ENCODE measurements around the gene VCPKMT. TPM values are rescaled to one million over a fixed set of nuclear protein-coding genes. Genes with fewer than 3 reads are reported as not detected.

Gene VCPKMT
- total and polyA plus RNA-seq, 7 donors, result 3.5 to 12.2 (median 8.3) TPM

- TF ChIP-seq POLR2A (IDR thresholded peaks at IDR 0.05) (no peak), CTCF (IDR thresholded peaks at IDR 0.05) (no peak), EP300 (IDR thresholded peaks at IDR 0.05) (no peak), POLR2AphosphoS5 (IDR thresholded peaks at IDR 0.05) (no peak)
- Histone ChIP-seq H3K9me3 (no peaks in the 10 kb centered on the region), H3K4me1 (no peaks in the 10 kb centered on the region), H3K27ac (no peak overlapping the region), H3K4me3 (no peak overlapping the region), H3K27me3 (no peaks in the 10 kb centered on the region), H3K36me3 (no peaks in the 10 kb centered on the region)
- WGBS, 2 donors, result 38 to 69% methylated on average over 4 of the region's 4 CpGs
- intact Hi-C loops (cut with DNase I), result no loop called here
- no peak for DNase-seq
Observed at GRCh38 chr14:50099335-50099734, 17.0 kb downstream of the VCPKMT start.

GRCh38 chr14:50095895-50096294, 20.5 kb downstream of the VCPKMT start:
- H3K27ac ChIP-seq, result no peak overlapping the region
- 31 to 62% methylated on average over 1 of the region's 1 CpG for WGBS, 2 donors
- H3K9me3 ChIP-seq, result no peaks in the 10 kb centered on the region
- H3K4me1 ChIP-seq, result no peaks in the 10 kb centered on the region
- intact Hi-C loops (cut with DNase I), result no loop called here
- H3K36me3 ChIP-seq, result no peaks in the 10 kb centered on the region
- no peak for TF ChIP-seq EP300 (IDR thresholded peaks at IDR 0.05)
- no peak for TF ChIP-seq CTCF (IDR thresholded peaks at IDR 0.05)
- no peak for TF ChIP-seq POLR2AphosphoS5 (IDR thresholded peaks at IDR 0.05)
- no peaks in the 10 kb centered on the region for H3K27me3 ChIP-seq
- no peak overlapping the region for H3K4me3 ChIP-seq
- DNase-seq, result no peak

GRCh38 chr14:50094056-50094755, 22.2 kb downstream of the VCPKMT start:
- H3K27me3 ChIP-seq, result no peaks in the 10 kb centered on the region
- no peaks in the 10 kb centered on the region for H3K9me3 ChIP-seq
- no peak overlapping the region for H3K27ac ChIP-seq
- intact Hi-C loops (cut with DNase I), result no loop called here
- TF ChIP-seq POLR2A (IDR thresholded peaks at IDR 0.05) (no peak), EP300 (IDR thresholded peaks at IDR 0.05) (no peak), CTCF (IDR thresholded peaks at IDR 0.05) (no peak), POLR2AphosphoS5 (IDR thresholded peaks at IDR 0.05) (no peak)
- no peaks in the 10 kb centered on the region for H3K4me1 ChIP-seq
- 91 to 96% methylated on average over 11 of the region's 11 CpGs for WGBS, 2 donors
- no peaks in the 10 kb centered on the region for H3K36me3 ChIP-seq
- DNase-seq, result no peak
- no peak overlapping the region for H3K4me3 ChIP-seq

- H3K27ac ChIP-seq, result no peak overlapping the region
- no peaks in the 10 kb centered on the region for H3K9me3 ChIP-seq
- no peaks in the 10 kb centered on the region for H3K36me3 ChIP-seq
- DNase-seq, result no peak
- no peak for TF ChIP-seq EP300 (IDR thresholded peaks at IDR 0.05)
- no peak for TF ChIP-seq CTCF (IDR thresholded peaks at IDR 0.05)
- TF ChIP-seq POLR2A (IDR thresholded peaks at IDR 0.05), result no peak
- no peak for TF ChIP-seq POLR2AphosphoS5 (IDR thresholded peaks at IDR 0.05)
- H3K27me3 ChIP-seq, result no peaks in the 10 kb centered on the region
- 46 to 80% methylated on average over 2 of the region's 2 CpGs for WGBS, 2 donors
- H3K4me3 ChIP-seq, result no peak overlapping the region
- H3K4me1 ChIP-seq, result no peaks in the 10 kb centered on the region
- intact Hi-C loops (cut with DNase I), result no loop called here
Observed at GRCh38 chr14:50093496-50093895, 22.9 kb downstream of the VCPKMT start.

All from sigmoid colon (tissue), 7 donors.